Large intestine (tissue), 3 donors: ENCODE data around the gene TMEM51. TPM values are rescaled to one million over a fixed set of nuclear protein-coding genes. Genes with fewer than 3 reads are reported as not detected.

Experiments
- DNase-seq, 2 donors: peaks; one replicate each; pipeline versions ENCODE4 v3.0.0 to v3.0.0-alpha.2; 2013
- H3K27ac ChIP-seq: one replicate; pipeline ENCODE4 v1.5.1; 2013; ENCODE audit warnings: low read length
- H3K27me3 ChIP-seq: 2 replicates; pipeline ENCODE4 v1.6.1; 2013; ENCODE audit warnings: low read length; ENCODE audit not compliant: control insufficient read depth, insufficient read depth
- H3K36me3 ChIP-seq: 2 replicates; pipeline ENCODE4 v1.6.1; 2013; ENCODE audit warnings: low read length; ENCODE audit not compliant: control insufficient read depth, insufficient read depth
- H3K4me1 ChIP-seq: one replicate; pipeline ENCODE4 v1.6.1; 2013; ENCODE audit warnings: low read length; ENCODE audit not compliant: control insufficient read depth, insufficient read depth
- H3K4me3 ChIP-seq: one replicate; pipeline ENCODE4 v1.5.1; 2013; ENCODE audit warnings: low read length
- H3K9me3 ChIP-seq: one replicate; pipeline ENCODE4 v1.6.1; 2013; ENCODE audit warnings: mild to moderate bottlenecking, low read depth, low read length, moderate library complexity; ENCODE audit not compliant: control insufficient read depth
- WGBS: methylation state at CpG from one replicate; pipeline ENCODE4 v1.1.5; 2013; ENCODE audit warnings: low lambda C conversion rate; ENCODE audit not compliant: insufficient coverage; 5-methylcytosine and 5-hydroxymethylcytosine counted together
- polyA plus RNA-seq: library from polyadenylated mRNA; unstranded; fragments of 120-200 nt; gene quantifications from one replicate; pipeline ENCODE4 v1.2.1, GENCODE V29; 2013

The TMEM51 gene
- polyA plus RNA-seq, 1 donor, result 35.7 TPM

DNA sequence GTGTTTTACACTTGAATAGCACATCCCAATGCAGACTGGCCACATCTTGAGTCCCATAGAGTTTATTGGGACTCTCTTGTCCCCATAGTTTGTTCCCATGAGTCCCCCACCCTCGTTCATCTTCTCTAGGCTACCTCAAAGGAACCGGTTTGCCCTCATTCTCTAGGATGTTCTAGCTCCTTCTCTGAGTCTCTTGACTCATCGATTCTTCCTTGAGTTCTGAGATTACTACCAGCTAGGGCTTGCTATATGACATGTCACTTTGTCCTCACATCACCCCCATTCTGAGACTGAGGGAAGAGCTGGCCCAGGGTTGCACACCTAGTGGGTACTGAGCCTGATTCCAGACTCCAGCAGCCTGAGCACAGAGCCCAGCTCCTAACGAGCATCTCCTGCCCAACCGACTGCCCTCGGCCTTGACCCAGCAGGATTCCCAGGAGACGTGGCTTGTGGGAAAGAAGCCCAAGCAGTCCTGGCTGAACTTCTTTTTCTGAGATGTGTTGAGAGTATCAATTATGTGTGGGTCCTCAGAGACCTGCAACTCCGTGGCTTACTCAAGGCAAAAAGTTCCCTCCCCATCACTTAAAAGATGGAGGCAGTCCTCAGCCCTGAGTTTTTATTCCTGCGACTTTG is 42.0 kb downstream of the TMEM51 start:
- no peak for DNase-seq
- peaks cover 15% of the 10 kb centered on the region for H3K36me3 ChIP-seq
- no CpG with 5 or more reads among the region's 9 CpGs for WGBS
- no peak overlapping the region for H3K4me3 ChIP-seq
- no peak overlapping the region for H3K27ac ChIP-seq
- peaks cover 72% of the 10 kb centered on the region for H3K4me1 ChIP-seq
- no peaks in the 10 kb centered on the region for H3K9me3 ChIP-seq
- H3K27me3 ChIP-seq, result no peaks in the 10 kb centered on the region

DNA sequence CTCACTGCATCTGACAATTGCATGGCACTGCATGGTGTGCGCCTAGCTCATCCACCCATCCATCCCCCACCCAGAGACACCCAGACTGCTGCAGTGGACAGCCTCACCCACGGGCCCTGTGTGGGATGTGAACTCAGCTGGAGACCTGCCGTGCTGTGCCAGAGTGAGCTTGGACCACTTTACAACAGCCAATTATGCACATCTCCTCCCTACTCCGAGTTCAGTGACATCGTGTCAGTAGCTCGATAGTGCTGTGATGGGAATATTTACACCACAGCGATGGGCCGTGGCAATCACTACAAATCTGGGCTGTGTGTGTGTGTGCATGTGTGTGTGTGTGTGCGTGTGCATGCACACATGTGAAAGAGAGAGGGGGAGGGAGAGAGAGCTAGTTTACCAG is 42.5 kb downstream of the TMEM51 start:
- H3K36me3 ChIP-seq, result peaks cover 15% of the 10 kb centered on the region
- no peak overlapping the region for H3K4me3 ChIP-seq
- H3K27me3 ChIP-seq, result no peaks in the 10 kb centered on the region
- no peaks in the 10 kb centered on the region for H3K9me3 ChIP-seq
- no CpG with 5 or more reads among the region's 9 CpGs for WGBS
- peak overlapping the region; percentile 82 for H3K27ac ChIP-seq
- H3K4me1 ChIP-seq, result peaks cover 72% of the 10 kb centered on the region
- no peak for DNase-seq

DNA sequence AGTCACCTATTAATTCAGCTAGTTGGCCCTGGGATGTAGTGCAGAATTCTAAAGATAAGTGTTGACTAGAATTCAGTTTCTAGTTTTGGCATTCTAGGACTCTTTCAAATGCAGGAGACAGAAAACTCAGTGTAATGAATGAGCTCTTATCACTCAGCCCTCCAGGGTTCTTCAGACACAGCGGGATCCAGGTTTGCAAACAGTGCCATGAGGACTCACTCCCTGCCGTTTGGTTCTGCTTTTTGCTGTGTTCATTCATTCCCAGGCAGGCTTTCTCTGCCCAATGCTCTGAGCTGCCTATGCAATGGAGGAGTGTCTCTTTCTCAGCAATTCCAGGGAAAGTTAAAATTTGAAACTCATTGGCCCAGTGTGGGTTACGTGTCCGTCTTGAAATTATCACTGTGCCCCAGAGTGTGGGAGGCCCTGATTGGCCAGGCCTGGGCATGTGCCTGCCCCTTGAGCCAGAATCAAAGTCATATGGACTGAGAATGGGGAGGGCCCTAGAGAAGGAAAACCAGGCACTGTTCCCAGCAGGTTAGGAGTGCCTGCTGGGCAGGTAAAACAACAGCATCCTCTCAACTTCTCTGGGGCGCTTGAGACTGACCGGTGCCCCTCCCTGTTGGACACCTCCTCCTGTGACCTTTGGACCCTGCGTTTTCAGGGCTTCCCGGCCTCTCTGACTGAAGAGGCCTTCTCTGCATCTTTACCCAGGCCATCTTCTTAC is 43.4 kb downstream of the TMEM51 start:
- peaks cover 15% of the 10 kb centered on the region for H3K36me3 ChIP-seq
- H3K4me3 ChIP-seq, result no peak overlapping the region
- H3K4me1 ChIP-seq, result peaks cover 68% of the 10 kb centered on the region
- no CpG with 5 or more reads among the region's 8 CpGs for WGBS
- H3K27me3 ChIP-seq, result no peaks in the 10 kb centered on the region
- DNase-seq, result peak; percentile 64 to 86
- H3K9me3 ChIP-seq, result no peaks in the 10 kb centered on the region
- peak overlapping the region; percentile 82 for H3K27ac ChIP-seq

DNA sequence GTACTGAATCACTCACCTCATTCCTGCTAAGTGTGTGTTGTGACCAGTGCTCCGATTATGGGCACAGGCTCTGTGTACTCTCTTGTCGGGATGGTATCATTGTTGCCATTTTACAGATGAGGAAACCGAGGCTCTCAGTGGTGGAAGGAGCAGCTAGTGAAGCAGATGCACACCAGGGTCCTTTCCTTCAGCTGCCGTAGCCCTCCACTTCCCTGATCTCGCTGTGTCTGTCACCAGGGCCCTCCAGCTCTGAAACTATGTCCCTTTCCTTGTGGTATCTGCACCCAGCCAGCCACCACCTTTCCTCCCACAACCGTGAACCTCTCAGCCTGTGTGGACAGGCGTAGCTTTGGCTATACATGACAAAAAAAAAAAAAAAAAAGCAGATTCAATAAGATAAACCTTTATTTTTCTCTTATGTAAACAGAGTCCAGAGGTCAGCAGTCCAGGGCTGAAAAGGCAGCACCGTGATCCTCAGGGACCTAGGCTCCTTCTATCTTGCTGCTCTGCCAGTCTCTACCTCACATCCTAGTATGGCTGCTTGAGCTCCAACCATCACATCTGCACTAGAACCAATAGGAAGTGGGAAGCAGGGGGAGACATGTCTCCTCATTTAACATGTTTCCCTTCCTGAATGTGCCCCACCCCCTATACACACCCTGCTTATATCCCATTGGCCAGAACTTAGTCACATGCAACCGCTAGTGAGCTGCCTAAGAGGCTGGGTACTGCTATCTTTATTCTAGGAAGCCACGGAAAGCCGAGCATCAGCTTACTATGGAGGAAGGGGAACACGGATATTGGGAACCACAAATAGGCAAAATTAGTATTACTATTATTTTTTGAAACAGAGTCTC is 44.3 kb downstream of the TMEM51 start:
- DNase-seq, result no peak
- no peaks in the 10 kb centered on the region for H3K9me3 ChIP-seq
- no peaks in the 10 kb centered on the region for H3K27me3 ChIP-seq
- H3K36me3 ChIP-seq, result peaks cover 15% of the 10 kb centered on the region
- peak overlapping the region; percentile 82 for H3K27ac ChIP-seq
- peaks cover 64% of the 10 kb centered on the region for H3K4me1 ChIP-seq
- H3K4me3 ChIP-seq, result no peak overlapping the region
- WGBS, result 0% methylated on average over 1 of the region's 12 CpGs

DNA sequence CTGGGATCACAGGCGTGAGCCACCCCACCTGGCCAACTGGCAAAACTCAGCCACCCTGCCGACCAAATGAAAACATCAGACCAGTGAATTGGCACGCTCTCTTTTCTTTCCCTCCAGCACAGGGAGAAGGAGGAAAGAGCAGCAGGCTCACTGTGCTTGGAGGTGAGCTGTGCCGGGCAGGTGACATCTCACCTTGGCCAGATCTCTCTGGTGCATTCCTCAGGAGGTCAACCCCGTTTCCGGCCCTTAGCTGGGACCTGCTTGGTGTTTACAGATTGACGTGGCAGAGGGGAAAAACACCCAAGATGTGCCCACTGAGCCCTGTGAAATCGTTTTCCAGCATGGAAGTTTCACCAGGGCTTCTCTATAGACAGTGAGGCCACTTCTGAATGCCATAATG is 45.1 kb downstream of the TMEM51 start:
- no peak for DNase-seq
- H3K9me3 ChIP-seq, result no peaks in the 10 kb centered on the region
- H3K4me3 ChIP-seq, result no peak overlapping the region
- no peaks in the 10 kb centered on the region for H3K27me3 ChIP-seq
- H3K36me3 ChIP-seq, result peaks cover 15% of the 10 kb centered on the region
- peaks cover 66% of the 10 kb centered on the region for H3K4me1 ChIP-seq
- no CpG with 5 or more reads among the region's 8 CpGs for WGBS
- peak overlapping the region; percentile 34 for H3K27ac ChIP-seq

DNA sequence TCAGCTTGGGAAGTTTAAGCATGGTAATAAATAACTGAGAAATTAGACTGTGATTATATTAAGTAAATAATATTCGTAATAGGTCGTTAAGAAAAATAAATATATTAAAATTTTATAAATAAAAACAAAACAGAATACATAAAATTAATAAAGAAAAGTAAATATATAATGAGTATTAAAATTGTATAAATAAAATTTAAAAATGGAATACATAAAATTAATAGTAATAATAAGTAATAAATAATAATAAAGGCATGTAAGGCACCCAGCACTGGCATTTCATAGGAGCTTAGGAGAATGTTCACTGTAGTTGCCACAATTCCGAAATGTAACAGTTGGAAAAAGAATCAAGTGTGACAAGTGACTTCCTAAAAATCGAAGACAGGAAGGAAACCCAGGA is 47.7 kb downstream of the TMEM51 start:
- H3K4me3 ChIP-seq, result no peak overlapping the region
- WGBS, result 34% methylated on average over 3 of the region's 4 CpGs
- H3K4me1 ChIP-seq, result peaks cover 63% of the 10 kb centered on the region

DNA sequence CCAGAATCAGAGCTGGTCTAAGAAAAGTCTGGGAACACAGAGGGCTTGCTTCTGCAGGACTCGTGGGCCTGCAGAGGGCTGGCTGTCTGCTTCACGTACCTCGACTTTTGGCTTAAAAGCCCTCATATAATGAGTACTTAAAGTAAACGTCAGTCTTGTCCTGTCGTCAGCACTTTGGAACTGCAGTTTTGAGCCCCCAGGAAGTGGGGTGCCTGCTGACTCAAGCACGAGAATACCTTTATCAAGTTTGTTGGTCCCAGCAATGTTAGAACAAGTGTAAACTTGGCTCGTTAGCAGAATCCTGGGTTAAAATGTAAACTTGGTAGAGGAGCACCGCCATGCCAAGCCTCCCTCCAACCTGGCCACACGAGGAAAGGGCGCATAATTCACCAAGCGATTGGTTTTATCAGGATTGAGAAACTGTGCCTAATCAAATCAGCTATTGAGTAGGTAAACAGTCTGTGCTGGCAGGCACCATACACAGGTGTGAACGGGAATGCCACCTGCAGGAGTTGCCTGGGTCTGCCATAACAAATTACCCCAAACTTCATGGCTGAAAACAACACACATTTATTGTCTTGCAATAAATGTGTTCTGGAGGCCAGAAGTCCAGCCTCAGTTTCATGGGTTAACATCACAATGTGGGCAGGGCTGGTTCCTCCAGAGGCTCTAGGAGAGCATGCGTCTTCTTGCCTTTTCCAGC is 48.5 kb downstream of the TMEM51 start:
- Histone ChIP-seq H3K9me3 (no peaks in the 10 kb centered on the region), H3K27ac (peak overlapping the region; percentile 97), H3K27me3 (no peaks in the 10 kb centered on the region), H3K36me3 (peaks cover 12% of the 10 kb centered on the region), H3K4me3 (no peak overlapping the region), H3K4me1 (peaks cover 63% of the 10 kb centered on the region)
- no CpG with 5 or more reads among the region's 13 CpGs for WGBS
- peak; percentile 92 to 98 for DNase-seq

More for the DNA sequence above, 47.7 kb downstream of the TMEM51 start:
- Histone ChIP-seq H3K27me3 (no peaks in the 10 kb centered on the region), H3K9me3 (no peaks in the 10 kb centered on the region), H3K27ac (peak overlapping the region; percentile 97), H3K36me3 (peaks cover 12% of the 10 kb centered on the region)
- DNase-seq, result no peak

DNA sequence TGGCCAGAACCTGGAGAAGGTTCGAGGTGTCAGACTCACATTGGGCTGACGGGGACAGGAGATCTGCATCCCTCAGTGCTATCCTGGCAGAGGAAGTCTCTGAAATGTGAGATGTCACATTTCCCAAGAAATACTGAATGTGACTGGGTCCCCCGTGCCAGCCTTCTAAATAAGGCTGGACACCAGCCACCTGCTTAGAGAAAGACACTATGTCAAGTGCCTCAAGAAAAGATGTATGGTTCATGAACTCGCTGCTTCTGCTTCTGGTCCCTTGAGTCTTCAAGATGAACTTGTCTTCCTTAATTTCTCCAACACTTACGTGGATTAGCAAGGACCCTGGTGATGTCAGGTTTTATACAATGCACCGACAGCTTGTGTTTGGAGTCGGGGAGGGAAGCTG is 51.4 kb downstream of the TMEM51 start:
- Histone ChIP-seq H3K36me3 (peaks cover 4% of the 10 kb centered on the region), H3K27me3 (no peaks in the 10 kb centered on the region), H3K9me3 (no peaks in the 10 kb centered on the region), H3K4me1 (peaks cover 40% of the 10 kb centered on the region), H3K4me3 (no peak overlapping the region), H3K27ac (no peak overlapping the region)
- no peak for DNase-seq
- no CpG with 5 or more reads among the region's 7 CpGs for WGBS

DNA sequence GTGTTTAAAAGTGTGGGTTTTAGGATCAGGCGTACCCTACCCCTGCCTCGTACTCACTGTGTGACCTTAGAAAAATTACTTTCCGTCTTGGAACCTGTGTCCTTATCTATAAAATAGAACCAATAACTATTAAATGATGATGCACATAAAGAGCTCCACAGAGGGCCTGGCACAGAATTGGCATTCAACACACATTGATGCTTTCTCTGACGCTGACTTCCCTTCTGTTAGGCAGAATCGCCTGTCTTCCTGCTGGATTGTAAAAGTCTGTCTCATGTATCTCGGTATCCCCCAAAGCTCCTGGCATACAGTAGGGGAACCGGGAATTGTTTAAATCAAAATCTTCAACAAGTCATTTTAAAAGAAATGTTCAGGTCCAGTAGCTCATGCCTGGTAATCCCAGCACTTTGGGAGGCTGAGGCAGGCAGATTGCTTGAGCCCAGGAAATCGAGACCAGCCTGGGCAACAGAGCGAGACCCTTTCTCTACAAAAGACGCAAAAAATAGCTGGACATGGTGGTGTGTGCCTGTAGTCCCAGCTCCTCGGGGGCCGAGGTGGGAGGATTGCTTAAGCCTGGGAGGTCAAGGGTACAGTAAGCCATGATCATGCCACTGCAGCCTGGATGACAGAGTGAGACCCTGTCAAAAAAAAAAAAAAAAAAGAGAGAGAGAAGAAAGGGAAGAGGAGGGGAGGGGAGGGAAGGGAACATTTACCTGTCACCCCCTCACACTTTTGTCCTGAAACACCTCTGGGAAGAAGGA is 52.2 kb downstream of the TMEM51 start:
- Histone ChIP-seq H3K4me1 (peaks cover 32% of the 10 kb centered on the region), H3K27ac (no peak overlapping the region), H3K4me3 (no peak overlapping the region), H3K27me3 (no peaks in the 10 kb centered on the region), H3K9me3 (no peaks in the 10 kb centered on the region), H3K36me3 (peaks cover 4% of the 10 kb centered on the region)
- WGBS, result no CpG with 5 or more reads among the region's 12 CpGs
- no peak for DNase-seq
